Activated T-helper 2 cell treated with anti-CD3 and anti-CD28 coated beads, Interferon-gamma antibody, Interleukin-2, Interleukin-4, amounts not matched to agents 10 μg/mL and 5 μg/mL and 100 μg/mL, durations not matched to agents 14 hours and 24 hours and 36 hours (primary cell): Measurements from ENCODE around the gene PRICKLE4. TPM values are rescaled to one million over a fixed set of nuclear protein-coding genes. Genes with fewer than 3 reads are reported as not detected.
A peak's percentile ranks its signal among the peaks of the same experiment; 100 is the strongest.
"Not testable (repeated sequence)": the region's sequence is repeated elsewhere in the genome, so short reads cannot be mapped to it uniquely, and the experiment has no call there.

Experiments
- DNase-seq: peaks from one replicate; pipeline ENCODE4 v3.0.0; 2021; ENCODE audit warnings: low spot score
- H3K27ac Mint-ChIP-seq: one replicate; pipeline ENCODE4 v1.8.0; 2021; ENCODE audit warnings: mixed read lengths
- H3K27me3 Mint-ChIP-seq: one replicate; pipeline ENCODE4 v1.8.0; 2021; ENCODE audit warnings: low read depth, mixed read lengths
- H3K36me3 Mint-ChIP-seq: one replicate; pipeline ENCODE4 v1.8.0; 2021; ENCODE audit warnings: low read depth, mixed read lengths
- H3K4me1 Mint-ChIP-seq: one replicate; pipeline ENCODE4 v1.8.0; 2021; ENCODE audit warnings: low read depth, mixed read lengths
- H3K4me3 Mint-ChIP-seq: one replicate; pipeline ENCODE4 v1.8.0; 2021; ENCODE audit warnings: low read depth, mild to moderate bottlenecking, moderate library complexity, mixed read lengths
- H3K9me3 Mint-ChIP-seq: one replicate; pipeline ENCODE4 v1.8.0; 2021; ENCODE audit warnings: mixed read lengths
- intact Hi-C: fragments of 100-400 bp; cut with micrococcal nuclease; formaldehyde crosslinking; loops from one replicate; pipeline ENCODE4 v1.15.1; 2023
- total RNA-seq: library from RNA; stranded (reverse); gene quantifications from 2 replicates; pipeline ENCODE4 v1.2.3, GENCODE V29; 2022

The PRICKLE4 gene
- total RNA-seq, 1 donor from 2014 or later, result not detected

GRCh38 chr6:41755895-41756294, 24.7 kb upstream of the PRICKLE4 start:
- no peak for DNase-seq
- no peaks in the 10 kb centered on the region for H3K4me1 Mint-ChIP-seq
- H3K9me3 Mint-ChIP-seq, result no peaks in the 10 kb centered on the region
- peaks cover 13% of the 10 kb centered on the region for H3K27me3 Mint-ChIP-seq
- intact Hi-C loops, result no loop called here
- H3K27ac Mint-ChIP-seq, result no peak overlapping the region
- no peak overlapping the region for H3K4me3 Mint-ChIP-seq
- H3K36me3 Mint-ChIP-seq, result no peaks in the 10 kb centered on the region

- DNase-seq, result no peak
- Mint-ChIP-seq H3K36me3 (no peaks in the 10 kb centered on the region), H3K27ac (no peak overlapping the region), H3K9me3 (no peaks in the 10 kb centered on the region), H3K27me3 (peaks cover 13% of the 10 kb centered on the region), H3K4me1 (no peaks in the 10 kb centered on the region), H3K4me3 (no peak overlapping the region)
- intact Hi-C loops, result no loop called here
These were observed 24.2 kb upstream of the PRICKLE4 start for GRCh38 chr6:41756354-41756753.

GRCh38 chr6:41757271-41757670, 23.3 kb upstream of the PRICKLE4 start:
- Mint-ChIP-seq H3K27ac (no peak overlapping the region), H3K36me3 (no peaks in the 10 kb centered on the region), H3K4me1 (no peaks in the 10 kb centered on the region), H3K4me3 (no peak overlapping the region), H3K9me3 (no peaks in the 10 kb centered on the region), H3K27me3 (peaks cover 13% of the 10 kb centered on the region)
- no peak for DNase-seq
- intact Hi-C loops, result no loop called here

- H3K27me3 Mint-ChIP-seq, result peaks cover 12% of the 10 kb centered on the region
- H3K27ac Mint-ChIP-seq, result no peak overlapping the region
- H3K9me3 Mint-ChIP-seq, result no peaks in the 10 kb centered on the region
- no peaks in the 10 kb centered on the region for H3K36me3 Mint-ChIP-seq
- no peak overlapping the region for H3K4me3 Mint-ChIP-seq
- H3K4me1 Mint-ChIP-seq, result no peaks in the 10 kb centered on the region
- intact Hi-C loops, result no loop called here
- no peak for DNase-seq
These were observed 22.5 kb upstream of the PRICKLE4 start for GRCh38 chr6:41757931-41758640.

GRCh38 chr6:41758641-41759035, 21.9 kb upstream of the PRICKLE4 start:
- H3K27ac Mint-ChIP-seq, result no peak overlapping the region
- H3K4me3 Mint-ChIP-seq, result no peak overlapping the region
- H3K4me1 Mint-ChIP-seq, result no peaks in the 10 kb centered on the region
- H3K36me3 Mint-ChIP-seq, result no peaks in the 10 kb centered on the region
- no peak for DNase-seq
- intact Hi-C loops, result no loop called here
- peaks cover 11% of the 10 kb centered on the region for H3K27me3 Mint-ChIP-seq
- H3K9me3 Mint-ChIP-seq, result no peaks in the 10 kb centered on the region

GRCh38 chr6:41759106-41759904, 21.3 kb upstream of the PRICKLE4 start:
- H3K4me1 Mint-ChIP-seq, result no peaks in the 10 kb centered on the region
- no peak for DNase-seq

GRCh38 chr6:41759905-41760579, 20.5 kb upstream of the PRICKLE4 start:
- intact Hi-C loops, result no loop called here
- H3K36me3 Mint-ChIP-seq, result no peaks in the 10 kb centered on the region
- no peak overlapping the region for H3K27ac Mint-ChIP-seq
- H3K4me3 Mint-ChIP-seq, result no peak overlapping the region
- no peaks in the 10 kb centered on the region for H3K4me1 Mint-ChIP-seq
- H3K9me3 Mint-ChIP-seq, result no peaks in the 10 kb centered on the region
- no peak for DNase-seq
- peaks cover 4% of the 10 kb centered on the region for H3K27me3 Mint-ChIP-seq

More at GRCh38 chr6:41759106-41759904, 21.3 kb upstream of the PRICKLE4 start:
- Mint-ChIP-seq H3K9me3 (no peaks in the 10 kb centered on the region), H3K27ac (no peak overlapping the region), H3K36me3 (no peaks in the 10 kb centered on the region), H3K27me3 (peaks cover 7% of the 10 kb centered on the region), H3K4me3 (no peak overlapping the region)
- intact Hi-C loops, result no loop called here

GRCh38 chr6:41763470-41763869, 17.1 kb upstream of the PRICKLE4 start:
- no peak for DNase-seq
- no peaks in the 10 kb centered on the region for H3K36me3 Mint-ChIP-seq
- peaks cover 4% of the 10 kb centered on the region for H3K27me3 Mint-ChIP-seq
- H3K9me3 Mint-ChIP-seq, result no peaks in the 10 kb centered on the region
- no peak overlapping the region for H3K4me3 Mint-ChIP-seq
- no peak overlapping the region for H3K27ac Mint-ChIP-seq
- intact Hi-C loops, result no loop called here
- H3K4me1 Mint-ChIP-seq, result peaks cover 4% of the 10 kb centered on the region

GRCh38 chr6:41766043-41766664, 14.4 kb upstream of the PRICKLE4 start:
- H3K36me3 Mint-ChIP-seq, H3K4me1 Mint-ChIP-seq, H3K27me3 Mint-ChIP-seq, DNase-seq, intact Hi-C loops, H3K4me3 Mint-ChIP-seq, H3K9me3 Mint-ChIP-seq, H3K27ac Mint-ChIP-seq: not testable (repeated sequence)

GRCh38 chr6:41767112-41767833, 13.3 kb upstream of the PRICKLE4 start:
- H3K27me3 Mint-ChIP-seq, result peaks cover 4% of the 10 kb centered on the region
- intact Hi-C loops, result no loop called here
- H3K36me3 Mint-ChIP-seq, result peaks cover 4% of the 10 kb centered on the region
- H3K4me3 Mint-ChIP-seq, result no peak overlapping the region
- no peaks in the 10 kb centered on the region for H3K9me3 Mint-ChIP-seq
- no peak for DNase-seq
- peaks cover 10% of the 10 kb centered on the region for H3K4me1 Mint-ChIP-seq
- no peak overlapping the region for H3K27ac Mint-ChIP-seq

GRCh38 chr6:41768545-41769308, 11.9 kb upstream of the PRICKLE4 start:
- intact Hi-C loops, result no loop called here

GRCh38 chr6:41769376-41769775, 11.2 kb upstream of the PRICKLE4 start:
- no peak overlapping the region for H3K27ac Mint-ChIP-seq
- intact Hi-C loops, result no loop called here
- H3K9me3 Mint-ChIP-seq, result no peaks in the 10 kb centered on the region
- peaks cover 12% of the 10 kb centered on the region for H3K36me3 Mint-ChIP-seq
- peaks cover 10% of the 10 kb centered on the region for H3K4me1 Mint-ChIP-seq
- no peak overlapping the region for H3K4me3 Mint-ChIP-seq
- no peaks in the 10 kb centered on the region for H3K27me3 Mint-ChIP-seq
- DNase-seq, result no peak

More at GRCh38 chr6:41768545-41769308, 11.9 kb upstream of the PRICKLE4 start:
- H3K27me3 Mint-ChIP-seq, result no peaks in the 10 kb centered on the region
- peak overlapping the region; percentile 3 for H3K27ac Mint-ChIP-seq
- H3K9me3 Mint-ChIP-seq, result no peaks in the 10 kb centered on the region
- H3K4me1 Mint-ChIP-seq, result peaks cover 10% of the 10 kb centered on the region
- H3K36me3 Mint-ChIP-seq, result peaks cover 9% of the 10 kb centered on the region
- H3K4me3 Mint-ChIP-seq, result no peak overlapping the region
- no peak for DNase-seq
